HepG2 (cell line): ENCODE results near the gene IL27RA. TPM values are rescaled to one million over a fixed set of nuclear protein-coding genes. Genes with fewer than 3 reads are reported as not detected.
"Not testable (repeated sequence)": the region's sequence is repeated elsewhere in the genome, so short reads cannot be mapped to it uniquely, and the experiment has no call there.

Experiments
- ATAC-seq: fragments of 200-7000 bp; cut with Tn5 transposase; 3 replicates; pipeline ENCODE4 v1.9.1; 2020; ENCODE audit warnings: mild to moderate bottlenecking, moderate library complexity
- BruUV-seq: library from RNA; stranded (reverse); fragments of 400-500 nt; replicated peaks from 2 replicates; lab custom pipeline; 2021; lab: Mats Ljungman, UMichigan
- CTCF ChIA-PET: fragments of 300-600 bp; formaldehyde crosslinking; extraction: SDS; loops from one replicate; lab custom pipeline; 2021; ENCODE audit warnings: low total read pairs, inconsistent platforms, low intra/inter-chr PET ratio; lab: Yijun Ruan, JAX
- POLR2A ChIA-PET: fragments of 350-600 bp; sonication (Branson Sonifier 250); formaldehyde crosslinking; loops from one replicate; lab custom pipeline; 2020; ENCODE audit warnings: antibody characterized with exemption, inconsistent platforms; lab: Yijun Ruan, JAX
- DNase-seq: peaks from one replicate; pipeline ENCODE4 v3.0.0-alpha.2; 2015; ENCODE audit warnings: low spot score
- FAIRE-seq: peaks from 3 replicates; lab custom pipeline; 2011; peaks lifted over from hg19 to GRCh38; lab: Jason Lieb, UNC
- H2AFZ ChIP-seq: one replicate; pipeline ENCODE4 v1.6.1; 2011; ENCODE audit warnings: low read length, inconsistent platforms
- H3K27ac ChIP-seq: fragments of 300-600 bp; 3 replicates; pipeline ENCODE4 v1.8.0; 2011; ENCODE audit warnings: mixed run types, mild to moderate bottlenecking, mixed read lengths, low read length, inconsistent platforms; ENCODE audit not compliant: insufficient read depth; ENCODE audit errors: extremely low read length
- H3K27me3 ChIP-seq, 2 experiments: fragments of 200-600 bp in 1 of 2; 2 replicates in 1 of 2; 3 replicates in 1 of 2; pipeline versions ENCODE4 v1.6.0 to v1.8.0; 2011; ENCODE audit warnings: low read length in 2 of 2, mild to moderate bottlenecking in 2 of 2, moderate library complexity in 2 of 2, inconsistent platforms in 1 of 2; ENCODE audit not compliant: insufficient read depth in 2 of 2, control insufficient read depth in 1 of 2
- H3K36me3 ChIP-seq, 2 experiments: fragments of 200-600 bp in 1 of 2; replicated peaks in 1 of 2; 2 replicates in 1 of 2; 3 replicates in 1 of 2; pipeline versions ENCODE4 v1.5.1 to v1.8.0; 2011; ENCODE audit warnings: low read length in 2 of 2, inconsistent platforms in 1 of 2; ENCODE audit not compliant: insufficient read depth in 2 of 2, control insufficient read depth in 1 of 2
- H3K4me1 ChIP-seq: 2 replicates; pipeline ENCODE4 v1.5.1; 2012; ENCODE audit warnings: low read length, inconsistent platforms; ENCODE audit not compliant: insufficient read depth
- H3K4me2 ChIP-seq: 2 replicates; pipeline ENCODE4 v1.6.0; 2011; ENCODE audit warnings: low read depth, low read length, inconsistent platforms
- H3K4me3 ChIP-seq, 3 experiments: fragments of 200-600 bp in 1 of 3; sonication (generic), shearing (Covaris generic) in 1 of 3; replicated peaks in 1 of 3; 2 replicates each; pipeline ENCODE4 v1.5.1; 2011 to 2016; ENCODE audit warnings: low read length in 3 of 3, inconsistent platforms in 2 of 3, low read depth in 2 of 3, mild to moderate bottlenecking in 2 of 3, control low read depth in 1 of 3, mixed read lengths in 1 of 3; ENCODE audit not compliant: insufficient read depth in 1 of 3
- H3K79me2 ChIP-seq: one replicate; pipeline ENCODE4 v1.6.1; 2011; ENCODE audit warnings: low read length, inconsistent platforms; ENCODE audit not compliant: insufficient read depth
- H3K9ac ChIP-seq: 2 replicates; pipeline ENCODE4 v1.6.0; 2011; ENCODE audit warnings: mild to moderate bottlenecking, low read depth, low read length, inconsistent platforms; ENCODE audit not compliant: insufficient read depth
- H3K9me3 ChIP-seq: 2 replicates; pipeline ENCODE4 v1.5.1; 2012; ENCODE audit warnings: mild to moderate bottlenecking, low read length
- H4K20me1 ChIP-seq: 2 replicates; pipeline ENCODE4 v1.6.0; 2011; ENCODE audit warnings: inconsistent platforms, mild to moderate bottlenecking, low read length, moderate library complexity; ENCODE audit not compliant: insufficient read depth
- ATF7 ChIP-seq, 2 experiments: fragments of 450-650 bp in 1 of 2; sonication (generic) in 1 of 2; formaldehyde crosslinking in 1 of 2; IDR thresholded peaks; 2 replicates each; pipeline versions ENCODE4 v1.4.0 to v1.6.1; 2016 to 2020; ENCODE audit warnings: antibody characterized with exemption in 1 of 2, mild to moderate bottlenecking in 1 of 2, missing genetic modification reagents in 1 of 2
- CEBPG ChIP-seq: IDR thresholded peaks from 2 replicates; pipeline ENCODE4 v1.6.1; 2016
- CTCF ChIP-seq: sonication (generic); formaldehyde crosslinking; IDR thresholded peaks from 2 replicates; pipeline ENCODE4 v1.5.0; 2020; ENCODE audit warnings: mild to moderate bottlenecking, missing genetic modification reagents, moderate library complexity
- FOXA1 ChIP-seq, 2 experiments: fragments of 450-650 bp in 1 of 2; sonication (generic) in 1 of 2; formaldehyde crosslinking in 1 of 2; IDR thresholded peaks; 2 replicates each; pipeline versions ENCODE4 v1.4.0 to v1.6.1; 2016 to 2020; ENCODE audit warnings: missing genetic modification reagents in 1 of 2
- FOXA3 ChIP-seq: IDR thresholded peaks from 2 replicates; pipeline ENCODE4 v1.6.1; 2016; ENCODE audit warnings: missing genetic modification reagents, missing compliant biosample characterization
- FOXK1 ChIP-seq: sonication (generic); formaldehyde crosslinking; IDR thresholded peaks from 2 replicates; pipeline ENCODE4 v1.4.0; 2020; ENCODE audit warnings: low read depth, missing genetic modification reagents, borderline replicate concordance
- FOXK2 ChIP-seq: fragments of 450-650 bp; IDR thresholded peaks from 2 replicates; pipeline ENCODE4 v1.6.1; 2016
- FOXO1 ChIP-seq: sonication (generic); formaldehyde crosslinking; IDR thresholded peaks from 2 replicates; pipeline ENCODE4 v1.4.0; 2020; ENCODE audit warnings: missing genetic modification reagents
- FOXP1 ChIP-seq, 2 experiments: fragments of 450-650 bp in 1 of 2; IDR thresholded peaks; 2 replicates each; pipeline ENCODE4 v1.6.1; 2017 to 2018; ENCODE audit warnings: antibody characterized with exemption in 1 of 2
- FOXP4 ChIP-seq: sonication (generic); formaldehyde crosslinking; IDR thresholded peaks from 2 replicates; pipeline ENCODE4 v1.4.0; 2020; ENCODE audit warnings: missing genetic modification reagents
- SAP130 ChIP-seq: IDR thresholded peaks from 2 replicates; pipeline ENCODE4 v1.6.1; 2016; ENCODE audit warnings: low read depth
- SMC3 ChIP-seq: IDR thresholded peaks from 2 replicates; pipeline ENCODE4 v1.6.1; 2011; ENCODE audit warnings: low read length, improper control_type of control experiment
- STAG1 ChIP-seq: sonication (generic); formaldehyde crosslinking; IDR thresholded peaks from 2 replicates; pipeline ENCODE4 v1.4.0; 2020; ENCODE audit warnings: missing genetic modification reagents
- THAP11 ChIP-seq: IDR thresholded peaks from 2 replicates; pipeline ENCODE4 v1.6.1; 2016; ENCODE audit warnings: missing biosample characterization, missing genetic modification reagents
- ZNF350 ChIP-seq: sonication (generic); formaldehyde crosslinking; IDR thresholded peaks from 2 replicates; pipeline ENCODE4 v1.4.0; 2020; ENCODE audit warnings: mild to moderate bottlenecking, low read depth, missing genetic modification reagents, borderline replicate concordance
- ZNF441 ChIP-seq: sonication (generic); formaldehyde crosslinking; IDR thresholded peaks from 2 replicates; pipeline ENCODE4 v1.7.0; 2021; ENCODE audit warnings: missing genetic modification reagents, borderline replicate concordance
- ZNF501 ChIP-seq: sonication (generic); formaldehyde crosslinking; IDR thresholded peaks from 2 replicates; pipeline ENCODE4 v1.5.1; 2020; ENCODE audit warnings: mild to moderate bottlenecking, moderate library complexity, missing genetic modification reagents
- WGBS: methylation state at CpG from one replicate; pipeline ENCODE4 v1.1.6; 2017; ENCODE audit warnings: low lambda C conversion rate; 5-methylcytosine and 5-hydroxymethylcytosine counted together
- in situ Hi-C: cut with HindIII; loops from 2 replicates; pipeline ENCODE4 v1.10.0; 2017; ENCODE audit warnings: low pct_unique_long_range_greater_than_20kb; ENCODE audit not compliant: extremely low pct_ligation_motif_present
- intact Hi-C: fragments of 100-400 bp; cut with micrococcal nuclease; formaldehyde crosslinking; loops from one replicate; pipeline ENCODE4 v1.10.0; 2022; ENCODE audit not compliant: unreplicated experiment
- polyA plus RNA-seq, 8 experiments: library from polyadenylated mRNA; depleted of rRNA in 3 of 8; stranded (reverse) in 7 of 8; unstranded in 1 of 8; fragments of >200 nt; fragmentation: Illumina TruSeq in 4 of 8; extraction: Trizol in 4 of 8; gene quantifications; 2 replicates each; pipeline versions ENCODE4 v1.2.1 to v1.2.3, GENCODE V29; 2011 to 2016; ENCODE audit warnings: low read depth in 4 of 8, missing spikeins in 1 of 8, mixed read lengths in 1 of 8; ENCODE audit not compliant: insufficient read depth in 1 of 8
- total RNA-seq, 5 experiments: library from RNA; depleted of rRNA; stranded (reverse); fragments of >200 nt; fragmentation: Illumina TruSeq; extraction: Trizol; gene quantifications; 2 replicates each; pipeline ENCODE4 v1.2.3, GENCODE V29; 2016; ENCODE audit warnings: low read depth in 1 of 5

Gene IL27RA
- total and polyA plus RNA-seq, 2 of the 13 experiments (the other 11 are each of a cell fraction or from before 2014, with no cell fraction given): 3.5 to 8.1 TPM

GRCh38 chr19:14042659-14043608, 11.4 kb downstream of the IL27RA start:
- DNase-seq: peak; percentile 58

More at GRCh38 chr19:14042659-14043608, 11.4 kb downstream of the IL27RA start:
- H3K4me3 ChIP-seq; H2AFZ ChIP-seq; H3K79me2 ChIP-seq; H3K27me3 ChIP-seq; H4K20me1 ChIP-seq; H3K4me2 ChIP-seq; H3K9ac ChIP-seq; H3K36me3 ChIP-seq; BruUV-seq; H3K9me3 ChIP-seq; H3K4me1 ChIP-seq; in situ Hi-C loops; TF ChIP-seq FOXA1 (IDR thresholded peaks at IDR 0.05); ATF7 (CRISPR knock-in tag; IDR thresholded peaks at IDR 0.05): not testable (repeated sequence)
- H3K27ac ChIP-seq: peak overlapping the region; percentile 51
- TF ChIP-seq STAG1 (CRISPR knock-in tag) (peak; percentile 57), CEBPG (CRISPR knock-in tag) (0 out of 2 replicates have a peak, but pooled peaks have one; percentile 12), FOXP1 (IDR thresholded peaks at IDR 0.05) (peak; percentile 75), FOXP1 (CRISPR knock-in tag; IDR thresholded peaks at IDR 0.05) (peak; percentile 80), FOXK1 (peak; percentile 72; the same call in 1 of the 2 replicates), FOXA1 (CRISPR knock-in tag; IDR thresholded peaks at IDR 0.05) (peak; percentile 10; the same call in 1 of the 2 replicates), SMC3 (peak; percentile 46; the same call in 1 of the 2 replicates), FOXP4 (CRISPR knock-in tag) (peak; percentile 58; the same call in 1 of the 2 replicates), SAP130 (0 out of 2 replicates have a peak, but pooled peaks have one; percentile 23), ZNF441 (peak; percentile 57; the same call in 1 of the 2 replicates), CTCF (CRISPR knock-in tag) (peak; percentile 63), FOXO1 (peak; percentile 51; the same call in 1 of the 2 replicates), ZNF350 (CRISPR knock-in tag) (peak; percentile 32; the same call in 1 of the 2 replicates), ATF7 (IDR thresholded peaks at IDR 0.05) (0 out of 2 replicates have a peak, but pooled peaks have one; percentile 9), ZNF501 (CRISPR knock-in tag) (0 out of 2 replicates have a peak, but pooled peaks have one; percentile 14), THAP11 (peak; percentile 26; the same call in 1 of the 2 replicates), FOXA3 (CRISPR knock-in tag) (peak; percentile 31; the same call in 1 of the 2 replicates), FOXK2 (peak; percentile 85)
- ATAC-seq: peak; percentile 79
- WGBS: 79% methylated on average over 19 of the region's 19 CpGs
- POLR2A ChIA-PET: interaction anchor here (1.7 kb wide), 1 partner anchor 29 kb away, joined by 5 read pairs; no protein-coding TSS in a partner anchor
- peak; percentile 75 for FAIRE-seq
- intact Hi-C loops: loop anchor here (1.0 kb wide), 1 partner anchor 163 kb away; no protein-coding TSS in a partner anchor
- CTCF ChIA-PET: interaction anchor here (1.1 to 1.8 kb wide), 2 partner anchors 29 to 163 kb away, joined by 5 to 13 read pairs; partner anchors contain the start of gene MISP3
